GM18909 (cell line): ENCODE measurements around the gene PHACTR3.

Source experiments
- ATAC-seq: cut with Tn5 transposase; IDR thresholded peaks from one replicate; pipeline ENCODE4 v1.9.1; 2021; ENCODE audit warnings: mild to moderate bottlenecking; ENCODE audit not compliant: unreplicated experiment, poor library complexity

PHACTR3 gene

DNA sequence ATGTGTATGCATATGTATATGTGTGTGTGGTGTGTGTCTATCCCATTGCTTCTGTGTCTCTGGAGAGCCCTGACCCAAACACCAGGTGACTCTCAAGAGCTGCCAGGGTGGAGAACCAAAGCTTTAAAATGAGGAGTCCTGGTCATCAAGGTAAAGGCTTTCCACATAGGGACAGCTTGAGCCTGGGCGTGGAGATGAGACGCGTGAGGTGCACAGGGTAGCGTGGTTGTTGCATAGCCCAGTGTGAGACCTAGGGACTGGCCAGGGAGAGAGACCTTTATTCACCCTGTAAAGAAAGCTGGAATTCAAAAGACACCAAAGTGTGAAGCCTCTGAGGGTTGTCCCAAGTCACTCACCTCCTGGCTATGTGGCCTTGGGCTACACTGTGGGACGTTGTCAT lies 180.0 kb downstream of the PHACTR3 start:
- no peak for ATAC-seq

DNA sequence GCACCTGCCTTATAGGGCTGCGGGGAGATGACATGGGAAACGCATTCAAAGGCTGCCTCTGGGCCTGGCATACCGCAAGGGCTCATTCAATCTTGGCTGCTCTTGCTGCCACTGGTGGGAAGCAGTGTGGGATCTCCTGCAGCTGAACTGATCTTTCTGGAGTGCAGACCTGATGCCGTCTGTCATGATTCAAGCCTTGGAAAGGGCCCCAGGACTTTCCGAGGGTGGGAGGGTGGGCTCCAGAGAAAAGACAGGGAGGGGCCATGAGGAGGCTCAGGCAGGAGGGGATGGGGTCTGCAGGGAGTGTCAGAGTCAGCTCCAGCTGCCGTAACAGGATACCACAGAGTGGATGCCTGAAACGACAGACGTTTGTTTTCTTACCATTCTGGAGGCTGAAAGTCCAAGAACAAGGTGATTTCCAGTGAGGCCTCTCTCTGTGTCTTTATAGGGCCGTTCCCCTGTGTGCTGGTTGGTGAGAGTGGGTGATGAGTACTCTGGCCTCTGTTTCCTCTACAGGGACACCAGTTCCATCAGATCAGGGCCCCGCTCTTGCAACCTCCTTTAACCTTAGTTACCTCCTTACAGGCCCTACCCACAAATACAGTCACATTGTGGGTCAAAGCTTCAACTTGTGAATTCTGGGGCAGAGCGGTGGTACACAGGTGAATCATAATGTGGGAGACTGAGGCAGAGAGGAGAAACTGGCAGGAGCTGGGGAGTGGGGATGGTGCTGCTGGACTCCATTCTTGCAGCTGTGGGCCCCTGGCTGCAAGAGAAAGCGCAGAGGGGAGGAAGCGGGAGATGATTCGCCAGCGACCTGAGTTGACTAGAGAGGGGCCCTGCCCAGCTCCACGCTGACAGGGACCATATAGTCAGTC lies 180.7 kb downstream of the PHACTR3 start:
- ATAC-seq = no peak

DNA sequence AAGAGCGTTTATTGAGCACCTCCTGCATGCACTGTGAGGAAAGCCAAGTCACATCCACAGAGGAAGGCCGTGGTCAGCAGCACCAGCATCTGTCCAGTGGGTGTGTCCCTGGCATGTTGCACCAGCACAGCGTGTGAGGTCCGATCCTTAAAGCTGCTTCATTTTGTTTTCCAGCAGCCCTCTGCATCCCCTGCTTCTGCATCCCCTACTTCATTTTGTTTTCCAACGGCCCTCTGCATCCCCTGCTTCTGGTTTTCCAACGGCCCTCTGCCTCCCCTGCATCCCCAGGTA lies 181.3 kb downstream of the PHACTR3 start:
- ATAC-seq = no peak

DNA sequence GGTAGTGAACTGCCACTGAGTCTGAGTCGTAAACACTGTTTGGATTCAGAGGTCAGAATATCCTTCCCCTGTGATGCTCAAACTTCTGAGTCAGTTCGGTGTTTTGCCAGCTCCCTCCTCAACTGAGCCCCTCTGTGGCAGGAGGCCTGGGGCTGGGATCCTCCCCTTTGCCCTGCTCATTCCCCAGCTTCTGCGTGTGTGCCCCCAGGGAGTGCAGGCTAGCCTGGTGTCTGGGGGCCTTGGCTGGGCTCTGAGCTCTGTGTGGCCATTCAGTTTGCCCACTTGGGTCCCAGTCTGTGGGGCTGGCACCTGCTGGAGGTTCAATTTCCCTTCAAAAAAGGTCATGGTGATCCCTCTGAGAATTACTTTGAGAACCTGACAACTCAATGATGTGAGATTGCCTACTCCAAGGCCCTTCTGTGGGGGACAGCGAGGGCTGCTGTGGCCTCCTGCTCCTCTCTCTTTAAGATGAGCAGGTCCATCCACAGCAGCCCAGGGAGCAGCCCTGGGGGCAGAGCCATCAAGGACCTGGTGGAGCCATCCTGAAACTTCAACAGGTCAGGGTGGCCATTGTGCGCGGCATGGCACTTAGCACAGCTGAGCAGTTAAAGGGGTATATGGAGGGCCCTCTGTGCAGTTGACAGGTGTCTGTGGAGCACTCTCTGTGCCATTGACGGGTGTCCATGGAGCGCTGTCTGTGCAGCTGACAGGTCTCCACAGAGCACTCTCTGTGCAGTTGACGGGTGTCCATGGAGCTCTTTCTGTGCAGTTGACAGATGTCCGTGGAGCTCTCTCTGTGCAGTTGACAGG lies 181.9 kb downstream of the PHACTR3 start:
- ATAC-seq = no peak

DNA sequence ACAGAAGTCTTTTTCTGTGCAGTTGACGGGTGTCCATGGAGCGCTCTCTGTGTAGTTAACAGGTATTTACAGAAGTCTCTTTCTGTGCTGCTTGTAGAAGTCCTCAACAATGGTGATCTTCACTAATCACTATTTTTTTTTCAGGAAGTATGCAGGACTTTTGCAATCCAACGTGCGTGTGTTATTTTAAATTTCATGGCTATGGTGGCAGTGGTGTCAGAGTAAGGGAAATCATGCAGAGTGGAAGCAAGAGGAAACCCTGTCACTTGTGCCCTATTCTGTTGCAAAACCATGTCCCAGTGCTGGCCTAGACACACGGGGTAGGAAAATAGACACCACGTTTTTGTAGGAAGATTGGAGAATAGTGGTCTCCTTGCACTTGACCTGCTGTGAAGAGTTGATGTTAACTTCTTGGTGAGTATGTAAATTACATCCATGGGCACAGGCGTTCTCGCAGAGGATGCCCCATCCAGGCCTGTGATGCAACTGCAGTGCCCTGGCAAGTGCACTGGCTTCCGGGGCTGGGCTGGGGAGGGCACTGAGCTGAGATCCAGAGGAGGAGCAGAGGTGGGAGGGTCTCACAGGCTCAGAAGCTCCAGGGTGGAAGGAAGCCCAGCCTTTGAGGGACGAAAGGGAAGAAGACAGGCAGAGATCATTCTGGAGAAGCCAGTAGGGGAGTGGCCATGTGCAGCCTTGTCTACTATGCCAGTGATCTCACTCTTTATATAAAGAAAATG lies 182.6 kb downstream of the PHACTR3 start:
- ATAC-seq = no peak

DNA sequence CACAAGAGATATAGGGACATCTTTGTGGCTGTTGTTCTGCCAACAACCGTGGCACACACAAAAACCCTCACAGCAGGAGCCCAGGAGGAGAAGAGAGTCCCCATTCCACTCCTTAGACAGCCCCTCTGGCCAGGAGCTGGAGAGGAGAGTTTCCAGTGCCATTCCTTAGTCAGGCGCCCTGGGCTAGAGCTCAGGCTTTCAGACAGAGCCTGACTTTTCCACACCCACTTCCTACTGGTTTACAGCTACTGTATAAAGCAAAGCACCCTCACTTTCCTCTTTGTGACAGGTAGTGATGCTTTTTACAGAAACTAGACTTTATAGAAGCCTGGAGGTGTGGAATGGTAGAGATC lies 183.2 kb downstream of the PHACTR3 start:
- ATAC-seq = no peak

DNA sequence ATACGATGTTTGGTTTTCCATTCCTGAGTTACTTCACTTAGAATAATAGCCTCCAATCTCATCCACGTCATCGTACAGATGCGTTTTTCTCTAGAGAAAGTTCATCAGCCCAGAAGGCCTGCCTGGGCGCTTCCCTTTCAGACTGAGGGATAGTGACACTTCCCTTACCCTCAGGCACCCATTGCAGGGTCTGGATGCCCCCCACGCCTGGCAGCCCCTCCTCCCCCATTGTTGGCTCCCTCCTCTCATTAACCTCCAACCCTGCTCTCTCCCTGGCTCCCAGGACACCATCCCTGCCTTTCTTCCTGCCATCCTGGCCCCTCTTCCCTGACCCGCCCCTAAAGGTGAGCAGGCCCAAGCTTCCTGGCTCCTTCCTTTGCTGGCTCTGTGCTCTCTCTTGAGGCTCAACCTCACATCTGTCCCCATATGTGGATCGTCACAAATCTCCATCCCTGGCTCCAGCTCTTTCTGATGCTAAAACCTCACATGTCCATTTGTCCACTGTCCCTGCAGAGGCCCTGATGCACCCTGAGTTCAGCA lies 183.9 kb downstream of the PHACTR3 start:
- no peak for ATAC-seq

DNA sequence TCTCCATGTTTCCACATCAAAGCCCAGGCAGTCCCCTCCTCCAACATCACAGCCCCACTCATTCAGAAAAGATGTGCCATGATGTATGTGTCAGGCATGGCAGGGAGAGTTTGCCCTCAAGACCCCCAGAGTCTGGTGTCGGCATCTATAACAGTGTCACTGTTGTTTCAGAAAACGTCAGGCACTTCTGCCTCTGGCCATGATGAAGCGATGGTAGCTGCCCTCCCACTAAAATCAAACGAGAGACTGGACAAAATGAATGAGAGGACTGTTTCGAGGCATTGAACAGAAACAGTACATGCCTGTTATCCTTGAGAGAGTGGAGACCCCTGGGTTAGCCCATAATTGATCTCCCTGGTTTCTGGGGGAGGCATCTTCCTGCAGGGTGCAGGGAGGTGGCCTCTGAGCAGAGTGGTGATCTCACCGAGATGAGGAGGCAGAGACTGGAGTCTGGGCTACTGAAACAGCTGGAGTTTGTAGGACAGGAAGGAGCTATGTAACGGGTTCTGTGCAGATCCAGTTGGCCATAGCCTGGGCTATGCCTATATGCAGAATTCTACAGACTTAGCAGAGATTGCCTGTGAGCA lies 184.6 kb downstream of the PHACTR3 start:
- ATAC-seq = no peak

DNA sequence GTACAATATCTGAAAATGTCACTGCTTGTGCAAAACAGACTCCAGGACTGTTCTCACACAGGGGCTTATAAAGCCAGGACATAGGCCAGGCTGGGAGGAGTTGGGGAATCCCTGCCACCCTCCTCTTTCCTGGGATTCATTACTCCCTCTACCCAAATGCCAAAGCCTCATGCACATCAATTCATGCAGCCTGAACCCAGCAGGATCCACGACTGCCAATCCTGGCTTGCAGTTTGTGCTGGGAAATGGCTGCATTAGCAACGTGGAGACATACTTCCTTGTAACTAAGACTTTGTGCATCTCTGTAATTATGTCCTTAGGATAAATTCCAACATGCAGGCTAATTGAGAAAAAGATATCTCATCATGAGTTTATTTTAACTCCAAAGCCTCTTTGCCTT lies 185.3 kb downstream of the PHACTR3 start:
- ATAC-seq = no peak

DNA sequence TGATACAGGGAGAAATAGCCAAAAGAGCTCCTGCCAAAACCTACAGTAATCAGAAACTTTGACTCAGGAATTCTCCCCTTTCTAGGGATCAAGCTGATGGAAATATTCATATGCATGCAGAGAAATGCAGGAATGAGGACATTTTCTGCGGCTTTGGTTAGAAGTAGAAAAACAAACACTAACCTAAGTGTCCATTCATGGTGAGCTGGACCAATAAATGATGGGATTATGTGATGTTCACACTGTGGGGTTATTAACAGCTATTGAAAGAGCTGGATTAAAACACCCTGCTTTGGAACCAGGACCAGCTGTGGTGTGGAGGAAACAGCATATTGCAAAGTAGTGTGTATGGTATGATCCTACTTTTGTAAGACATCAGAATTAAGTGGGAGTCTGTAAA lies 186.0 kb downstream of the PHACTR3 start:
- no peak for ATAC-seq

DNA sequence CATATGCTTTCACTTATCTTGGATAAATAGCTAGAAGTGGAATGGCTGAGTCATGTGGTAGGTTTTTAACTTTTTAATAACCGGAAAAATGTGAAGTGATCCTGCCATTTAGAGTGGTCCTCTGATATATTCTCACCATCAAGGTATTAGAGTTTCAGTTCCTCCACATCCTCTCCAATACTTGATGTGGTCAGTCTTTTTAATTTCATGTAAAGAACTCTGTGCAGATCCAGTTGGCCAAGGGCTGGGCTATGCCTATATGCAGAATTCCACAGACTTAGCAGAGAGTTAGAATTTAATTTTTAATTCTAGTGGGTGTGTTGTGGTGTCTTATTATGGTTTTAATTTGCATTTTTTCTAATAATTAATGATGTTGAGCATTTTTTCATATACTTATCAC lies 188.0 kb downstream of the PHACTR3 start:
- ATAC-seq = no peak

DNA sequence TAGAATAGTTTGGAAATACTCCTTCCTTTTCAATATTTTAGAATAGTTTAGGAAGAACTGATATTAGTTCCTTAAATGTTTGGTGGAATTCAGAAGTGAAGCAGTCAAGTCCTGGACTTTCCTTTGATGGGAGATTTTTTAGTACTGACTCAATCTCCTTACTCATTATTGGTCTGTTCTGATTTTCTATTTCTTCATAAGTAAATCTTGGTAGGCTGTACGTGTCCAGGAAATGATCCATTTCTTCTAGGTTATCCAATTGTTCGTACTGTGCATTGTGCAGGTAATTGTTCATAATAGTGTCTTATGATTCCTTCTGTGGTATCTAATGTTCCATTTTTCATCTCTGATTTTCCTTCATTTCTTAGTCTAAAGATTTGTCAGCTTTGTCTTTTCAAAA lies 190.2 kb downstream of the PHACTR3 start:
- no peak for ATAC-seq

DNA sequence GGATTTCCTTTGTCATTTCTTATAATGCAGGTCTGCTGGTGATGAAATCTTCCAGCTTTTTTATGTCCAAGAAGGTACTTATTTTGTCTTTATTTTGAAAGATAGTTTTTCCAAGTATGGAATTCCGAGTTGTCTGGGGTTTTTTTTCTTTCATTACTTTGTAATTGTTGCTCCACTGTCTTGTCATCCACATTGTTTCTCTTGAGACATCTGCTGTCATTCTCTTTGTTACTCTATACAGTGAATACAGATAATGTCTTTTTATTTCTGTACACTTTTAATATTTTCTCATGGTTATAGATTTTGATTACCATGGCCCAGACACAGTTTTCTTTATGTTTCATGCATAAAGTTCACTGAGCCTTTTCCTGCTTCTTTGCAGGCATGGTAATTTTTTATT lies 196.0 kb downstream of the PHACTR3 start:
- no peak for ATAC-seq

DNA sequence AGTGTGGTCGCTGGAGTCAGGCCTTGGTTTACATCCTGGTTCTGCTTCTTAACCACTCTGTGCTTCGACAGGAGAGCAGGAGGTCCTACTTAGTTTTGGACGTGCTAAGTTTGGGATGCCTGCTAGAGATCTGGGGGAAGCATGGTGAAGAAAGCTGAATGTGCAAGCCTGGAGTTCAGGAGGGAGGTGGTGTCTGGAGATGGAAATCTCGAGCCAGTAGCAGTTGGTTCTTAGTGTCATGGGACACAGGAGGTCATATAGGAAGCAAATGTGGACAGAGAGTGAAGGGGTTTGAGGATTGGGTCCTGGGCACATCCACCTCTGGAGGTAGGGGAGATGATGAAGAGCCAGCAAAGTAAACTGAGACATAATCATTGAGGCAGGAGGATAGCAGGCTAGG lies 197.7 kb downstream of the PHACTR3 start:
- ATAC-seq = no peak

DNA sequence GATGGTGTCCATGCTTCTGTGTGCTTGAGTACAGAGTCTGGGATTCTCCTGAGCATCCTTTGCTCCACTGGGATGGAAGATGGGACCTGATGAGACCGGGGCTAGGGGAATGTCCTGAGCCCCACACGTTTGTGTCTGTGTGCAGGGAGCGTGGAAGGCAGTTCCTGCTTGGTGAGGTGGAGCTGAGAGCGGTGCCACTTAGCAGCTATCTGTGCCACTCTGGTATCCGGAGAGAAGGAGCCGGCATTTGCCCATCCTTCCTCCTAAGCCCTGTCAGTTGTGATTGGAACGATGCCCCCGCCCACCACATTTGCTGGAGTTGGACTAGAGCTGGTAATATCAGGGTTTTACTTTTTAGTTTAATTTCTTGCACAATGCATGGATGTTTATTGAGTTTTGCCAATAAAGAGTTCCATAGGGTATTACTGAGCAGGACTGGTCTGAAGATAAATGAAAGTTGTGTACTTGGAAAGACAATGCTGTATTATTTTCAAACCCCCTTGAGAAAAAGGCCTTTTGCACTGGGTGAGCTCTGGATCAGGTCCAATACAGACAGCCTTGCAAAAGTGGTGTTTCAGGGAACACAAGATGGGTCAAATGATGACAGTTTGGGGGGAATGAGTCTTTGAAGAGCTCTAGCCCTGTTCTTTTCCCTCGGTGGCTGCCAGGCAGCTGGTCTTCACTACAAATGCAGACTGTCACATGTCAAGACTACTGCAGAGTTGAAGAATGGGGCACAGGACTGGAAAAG lies 198.3 kb downstream of the PHACTR3 start:
- ATAC-seq = no peak

DNA sequence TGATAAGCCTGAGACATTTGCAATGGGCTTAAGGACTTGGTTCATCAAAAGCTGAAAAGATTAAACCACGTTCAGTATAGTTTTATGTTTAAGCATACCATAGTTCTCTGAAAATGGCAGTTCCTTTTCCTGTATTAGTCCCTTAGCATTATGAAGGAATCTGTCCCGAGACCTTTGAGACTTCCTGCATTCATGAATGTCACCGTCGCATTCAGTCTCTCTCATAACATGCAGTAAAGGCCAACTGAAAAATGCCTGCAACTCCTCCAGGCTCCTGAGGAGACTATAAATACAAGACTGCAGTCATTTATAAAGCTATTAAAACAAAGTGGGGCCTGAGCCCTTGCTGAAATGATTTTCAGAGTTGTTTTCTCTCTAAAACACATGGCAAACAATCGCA lies 200.0 kb downstream of the PHACTR3 start:
- no peak for ATAC-seq

DNA sequence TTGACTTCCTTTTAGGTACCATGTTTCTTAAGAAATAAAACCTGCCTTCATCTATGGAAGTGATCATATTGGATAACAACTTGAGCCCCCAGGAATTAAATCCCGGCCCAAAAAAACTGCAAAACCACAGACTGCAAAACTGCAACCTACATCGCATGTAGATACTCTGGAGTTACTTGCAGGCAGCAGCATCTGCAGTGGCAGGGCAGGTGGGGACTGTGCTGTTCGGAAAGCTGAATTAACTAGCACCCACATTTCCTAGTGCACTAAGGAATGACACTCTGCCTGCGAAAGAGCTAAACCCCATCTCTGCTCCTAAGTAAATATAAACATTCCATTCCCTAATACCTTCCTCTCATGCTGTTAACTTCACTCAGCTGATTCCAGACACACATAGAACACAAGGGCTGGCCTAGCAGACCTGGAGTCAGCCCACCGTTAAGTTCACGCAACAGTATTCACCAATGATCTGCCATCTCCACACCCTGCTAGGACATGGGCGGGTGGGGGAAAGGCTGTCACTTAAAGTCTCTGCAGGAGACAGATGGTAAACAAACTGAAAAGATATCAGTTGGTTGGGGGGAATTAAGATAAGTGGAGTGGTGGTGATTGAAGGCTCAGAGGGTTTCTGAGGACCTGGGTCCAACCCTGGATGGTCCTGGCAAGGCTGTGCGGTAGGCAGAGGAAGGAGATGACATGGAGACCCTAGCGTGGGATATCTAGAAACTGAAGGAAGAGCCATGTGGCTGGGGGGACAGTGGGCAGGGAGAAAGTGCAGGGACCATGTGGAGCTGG lies 200.7 kb downstream of the PHACTR3 start:
- ATAC-seq = no peak

DNA sequence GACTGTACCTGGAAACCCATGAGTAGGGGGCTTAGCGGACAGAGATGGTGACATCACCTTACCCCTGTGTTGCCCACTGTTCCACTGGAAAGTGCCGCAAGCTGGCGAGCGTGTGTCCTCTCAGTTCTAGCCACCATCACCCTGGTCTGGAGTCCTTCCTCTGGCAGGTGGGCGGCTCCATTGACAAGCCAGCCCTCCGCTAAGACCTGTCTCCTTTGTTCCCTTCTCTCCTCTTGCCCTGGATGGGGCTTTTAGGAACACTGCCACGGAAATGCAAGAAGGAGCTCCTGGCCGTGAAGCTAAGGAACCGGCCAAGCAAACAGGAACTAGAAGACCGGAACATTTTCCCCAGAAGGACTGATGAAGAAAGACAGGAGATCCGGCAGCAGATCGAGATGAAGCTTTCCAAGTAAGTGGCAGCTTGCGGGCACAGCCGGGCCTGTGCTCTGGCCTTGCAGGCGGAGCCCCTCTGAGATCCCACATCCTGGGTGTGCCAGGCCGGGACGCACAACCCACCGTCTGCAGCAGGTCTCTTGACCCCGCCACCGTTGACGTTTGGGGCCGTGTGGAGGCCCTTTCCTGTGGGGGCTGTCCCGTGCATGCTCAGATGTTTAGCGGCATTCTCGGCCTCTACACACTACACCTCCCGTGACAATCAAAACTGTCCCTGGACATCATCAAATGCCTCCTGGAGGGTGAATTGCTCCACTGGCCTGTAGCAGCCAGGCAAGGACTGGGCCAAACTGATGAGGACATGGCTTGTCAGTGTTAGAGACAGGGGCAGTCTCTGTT lies 201.6 kb downstream of the PHACTR3 start:
- ATAC-seq = no peak
